Neuron (in vitro differentiated cells): Measurements from ENCODE around the gene RUNDC1.
A peak's percentile ranks its signal among the peaks of the same experiment; 100 is the strongest.
"Not testable (repeated sequence)": the region's sequence is repeated elsewhere in the genome, so short reads cannot be mapped to it uniquely, and the experiment has no call there.

Experiments used
- H2AFZ ChIP-seq: one replicate; pipeline ENCODE4 v1.6.1; 2013; ENCODE audit warnings: low read depth, mild to moderate bottlenecking, inconsistent platforms, low read length, moderate library complexity
- H3K27me3 ChIP-seq: one replicate; pipeline ENCODE4 v1.6.1; 2013; ENCODE audit warnings: low read length; ENCODE audit not compliant: insufficient read depth
- H3K36me3 ChIP-seq: one replicate; pipeline ENCODE4 v1.6.1; 2013; ENCODE audit warnings: low read length; ENCODE audit not compliant: insufficient read depth
- H3K4me1 ChIP-seq: one replicate; pipeline ENCODE4 v1.6.1; 2013; ENCODE audit warnings: low read length; ENCODE audit not compliant: insufficient read depth
- H3K4me3 ChIP-seq: 2 replicates; pipeline ENCODE4 v1.5.1; 2013; ENCODE audit warnings: mild to moderate bottlenecking, low read length, moderate library complexity
- H3K9me3 ChIP-seq: one replicate; pipeline ENCODE4 v1.6.1; 2013; ENCODE audit warnings: low read length

Gene RUNDC1

DNA sequence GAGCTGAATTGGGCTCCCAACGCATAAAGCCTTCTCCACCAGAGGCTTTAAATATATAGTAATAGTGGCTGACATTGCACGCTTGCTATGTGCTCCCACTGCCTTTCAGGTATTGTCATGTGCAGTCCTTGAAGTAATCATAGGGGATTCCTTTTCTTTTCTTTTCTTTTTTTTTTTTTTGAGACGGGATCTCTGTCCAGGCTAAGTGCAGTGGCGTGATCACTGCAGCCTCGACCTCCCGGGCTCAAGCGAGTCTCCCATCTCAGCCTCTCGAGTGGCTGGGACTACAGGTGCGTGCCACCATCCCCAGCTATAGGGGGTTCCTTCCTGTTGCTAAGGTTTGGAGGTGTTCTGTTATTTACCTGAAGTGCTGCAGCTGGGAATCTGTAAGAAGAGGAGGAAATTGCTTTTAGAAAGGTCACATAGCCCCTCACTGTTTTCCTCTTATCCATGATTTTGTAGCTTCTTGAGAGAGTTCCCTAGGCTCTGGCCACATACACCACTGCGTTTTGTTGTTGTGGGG lies 18.7 kb downstream of the RUNDC1 start:
- Histone ChIP-seq H3K36me3 (peaks cover 43% of the 10 kb centered on the region), H3K4me1 (peaks cover 9% of the 10 kb centered on the region), H3K4me3 (peak overlapping the region; percentile 72), H3K9me3 (no peaks in the 10 kb centered on the region), H3K27me3 (no peaks in the 10 kb centered on the region), H2AFZ (no peak overlapping the region)

DNA sequence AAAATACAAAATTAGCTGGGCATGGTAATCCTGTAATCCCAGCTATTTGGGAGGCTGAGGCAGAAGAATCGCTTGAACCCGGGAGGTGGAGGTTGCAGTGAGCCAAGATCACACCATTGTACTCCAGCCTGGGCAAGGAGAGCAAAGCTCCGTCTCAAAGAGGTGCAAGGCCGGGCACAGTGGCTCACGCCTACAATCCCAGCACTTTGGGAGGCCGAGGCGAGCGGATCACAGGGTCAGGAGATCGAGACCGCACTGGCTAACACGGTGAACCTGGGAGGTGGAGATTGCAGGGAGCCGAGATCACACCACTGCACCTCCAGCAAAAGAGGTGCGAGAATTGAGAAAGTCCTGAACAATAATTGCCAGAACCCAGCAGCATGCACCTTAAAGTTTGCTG lies 20.5 kb downstream of the RUNDC1 start:
- not testable (repeated sequence) for H3K4me3 ChIP-seq, H2AFZ ChIP-seq, H3K4me1 ChIP-seq, H3K9me3 ChIP-seq, H3K27me3 ChIP-seq
- peaks cover 40% of the 10 kb centered on the region for H3K36me3 ChIP-seq

- Histone ChIP-seq H3K4me3 (no peak overlapping the region), H3K9me3 (no peaks in the 10 kb centered on the region), H2AFZ (no peak overlapping the region), H3K4me1 (peaks cover 11% of the 10 kb centered on the region), H3K36me3 (peaks cover 40% of the 10 kb centered on the region), H3K27me3 (no peaks in the 10 kb centered on the region)
Observed at GRCh38 chr17:43003542-43004172, 23.3 kb downstream of the RUNDC1 start.

GRCh38 chr17:43006639-43007551 lies 26.5 kb downstream of the RUNDC1 start, which contains the start of gene IFI35:
Gene IFI35, plus strand, starts transcription at chr17:43006784. Its CDS starts 164 bp downstream, at chr17:43006948.
- Histone ChIP-seq H3K27me3 (no peaks in the 10 kb centered on the region), H3K4me3 (no peak within 1 kb of the TSS), H2AFZ (no peak within 1 kb of the TSS), H3K4me1 (peaks cover 2% of the 10 kb centered on the region), H3K36me3 (peaks cover 20% of the 10 kb centered on the region), H3K9me3 (no peaks in the 10 kb centered on the region)

GRCh38 chr17:43010667-43011308 lies 30.4 kb downstream of the RUNDC1 start:
- no peak overlapping the region for H3K4me3 ChIP-seq
- H3K36me3 ChIP-seq = peaks cover 4% of the 10 kb centered on the region
- peaks cover 11% of the 10 kb centered on the region for H3K4me1 ChIP-seq
- H3K9me3 ChIP-seq = no peaks in the 10 kb centered on the region
- no peaks in the 10 kb centered on the region for H3K27me3 ChIP-seq
- no peak overlapping the region for H2AFZ ChIP-seq

GRCh38 chr17:43011728-43012472 lies 31.5 kb downstream of the RUNDC1 start:
- Histone ChIP-seq H2AFZ (no peak overlapping the region), H3K36me3 (peaks cover 9% of the 10 kb centered on the region), H3K4me1 (peaks cover 17% of the 10 kb centered on the region), H3K4me3 (no peak overlapping the region), H3K27me3 (no peaks in the 10 kb centered on the region), H3K9me3 (no peaks in the 10 kb centered on the region)

DNA sequence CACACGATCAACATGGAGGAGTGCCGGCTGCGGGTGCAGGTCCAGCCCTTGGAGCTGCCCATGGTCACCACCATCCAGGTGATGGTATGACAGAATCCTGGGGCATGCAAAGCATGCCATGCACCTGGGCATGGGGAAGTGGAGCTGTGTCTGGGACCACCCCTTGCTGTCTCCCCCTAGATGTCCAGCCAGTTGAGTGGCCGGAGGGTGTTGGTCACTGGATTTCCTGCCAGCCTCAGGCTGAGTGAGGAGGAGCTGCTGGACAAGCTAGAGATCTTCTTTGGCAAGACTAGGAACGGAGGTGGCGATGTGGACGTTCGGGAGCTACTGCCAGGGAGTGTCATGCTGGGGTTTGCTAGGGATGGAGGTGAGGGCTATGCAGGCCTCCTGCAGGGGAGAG lies 32.9 kb downstream of the RUNDC1 start:
- no peak overlapping the region for H2AFZ ChIP-seq
- H3K36me3 ChIP-seq = peaks cover 9% of the 10 kb centered on the region
- H3K9me3 ChIP-seq = no peaks in the 10 kb centered on the region
- H3K27me3 ChIP-seq = no peaks in the 10 kb centered on the region
- H3K4me3 ChIP-seq = no peak overlapping the region
- H3K4me1 ChIP-seq = peaks cover 26% of the 10 kb centered on the region

DNA sequence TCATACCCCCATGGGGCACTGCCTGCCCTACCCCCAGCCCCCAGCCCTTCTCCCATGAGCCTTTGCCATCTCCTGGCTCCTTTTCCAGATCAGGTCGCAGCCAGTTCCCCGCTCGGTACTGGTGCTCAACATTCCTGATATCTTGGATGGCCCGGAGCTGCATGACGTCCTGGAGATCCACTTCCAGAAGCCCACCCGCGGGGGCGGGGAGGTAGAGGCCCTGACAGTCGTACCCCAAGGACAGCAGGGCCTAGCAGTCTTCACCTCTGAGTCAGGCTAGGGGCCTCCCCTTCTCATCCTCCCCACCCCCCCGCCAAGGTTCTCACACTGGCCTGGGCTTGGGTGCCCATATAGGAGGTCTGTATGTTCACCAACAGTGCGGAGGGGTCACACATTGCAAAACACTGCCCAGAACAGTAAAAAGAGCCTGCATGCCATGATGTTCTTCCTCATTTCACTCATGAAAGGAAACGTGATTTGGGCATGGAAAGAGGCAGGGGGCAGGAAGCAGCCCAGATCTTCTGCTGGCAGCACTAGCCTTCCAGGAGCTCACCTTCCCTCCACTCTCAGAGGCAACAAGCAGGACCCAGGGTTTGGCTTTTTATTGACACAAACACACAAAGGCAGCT lies 33.8 kb downstream of the RUNDC1 start:
- Histone ChIP-seq H2AFZ (no peak overlapping the region), H3K36me3 (peaks cover 9% of the 10 kb centered on the region), H3K9me3 (no peaks in the 10 kb centered on the region), H3K4me1 (peaks cover 34% of the 10 kb centered on the region), H3K27me3 (no peaks in the 10 kb centered on the region), H3K4me3 (no peak overlapping the region)

GRCh38 chr17:43014649-43015542 lies 34.5 kb downstream of the RUNDC1 start:
- peaks cover 42% of the 10 kb centered on the region for H3K4me1 ChIP-seq
- no peak overlapping the region for H2AFZ ChIP-seq
- peaks cover 9% of the 10 kb centered on the region for H3K36me3 ChIP-seq
- H3K27me3 ChIP-seq = no peaks in the 10 kb centered on the region
- H3K9me3 ChIP-seq = no peaks in the 10 kb centered on the region
- no peak overlapping the region for H3K4me3 ChIP-seq

DNA sequence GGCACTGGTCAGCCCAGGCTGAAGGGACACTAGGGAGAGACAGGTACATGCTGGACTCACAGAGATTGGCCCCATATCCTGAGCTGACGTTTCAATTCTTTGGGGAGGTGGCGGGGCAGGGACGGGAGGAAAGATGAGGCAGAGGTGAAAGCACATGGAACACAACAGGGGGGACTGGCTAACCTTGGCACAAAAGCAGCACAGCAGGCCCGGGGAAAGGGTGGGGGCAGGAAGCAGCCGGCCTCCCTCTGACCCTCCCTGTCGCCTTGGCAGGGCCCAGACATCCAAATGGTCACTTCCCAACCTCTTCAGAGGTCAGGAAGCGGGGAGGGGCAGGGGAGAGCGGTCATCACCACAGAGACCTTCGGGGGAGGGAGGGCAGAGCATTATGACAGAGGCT lies 35.2 kb downstream of the RUNDC1 start:
- Histone ChIP-seq H3K4me3 (no peak overlapping the region), H3K4me1 (peaks cover 47% of the 10 kb centered on the region), H2AFZ (no peak overlapping the region), H3K27me3 (no peaks in the 10 kb centered on the region), H3K36me3 (peaks cover 9% of the 10 kb centered on the region), H3K9me3 (no peaks in the 10 kb centered on the region)

DNA sequence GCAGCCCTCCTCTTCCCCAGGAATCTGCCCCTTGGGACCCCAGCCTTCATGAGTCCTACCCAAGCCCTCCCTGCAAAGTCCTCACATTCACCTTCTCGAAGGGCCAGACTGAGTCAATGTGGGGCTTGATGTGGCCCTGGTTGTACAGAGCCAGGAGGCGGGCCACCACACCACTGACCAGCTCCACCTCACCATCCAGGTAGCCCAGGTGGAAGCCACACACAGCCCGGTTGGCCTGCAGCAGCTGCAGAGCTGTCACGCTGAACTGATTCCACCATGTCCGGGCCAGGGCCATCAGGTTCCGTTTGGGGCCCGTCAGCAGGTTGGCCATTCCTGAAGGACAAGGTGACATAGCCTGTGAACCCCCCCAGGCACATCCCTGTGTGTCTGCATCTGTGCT lies 35.9 kb downstream of the RUNDC1 start:
- H3K36me3 ChIP-seq = peaks cover 9% of the 10 kb centered on the region
- no peak overlapping the region for H2AFZ ChIP-seq
- peaks cover 52% of the 10 kb centered on the region for H3K4me1 ChIP-seq
- H3K4me3 ChIP-seq = no peak overlapping the region
- no peaks in the 10 kb centered on the region for H3K9me3 ChIP-seq
- no peaks in the 10 kb centered on the region for H3K27me3 ChIP-seq
